ENCODE measurements around the gene MAPK4.

- no peak for TF ChIP-seq POLR2A (IDR thresholded peaks at IDR 0.05; ENCODE audit: low read depth, low read length)
- TF ChIP-seq RCOR1 (IDR thresholded peaks at IDR 0.05; ENCODE audit: insufficient replicate concordance, low read length) = no peak
- TF ChIP-seq CTCF (conservative IDR thresholded peaks at IDR 0.05; ENCODE audit: low read depth, low read length) = no peak
- TF ChIP-seq RFX5 (IDR thresholded peaks at IDR 0.05; ENCODE audit: low read depth, low read length) = no peak
Observed at GRCh38 chr18:50711386-50711785, 151.5 kb downstream of the MAPK4 start.
